GM18499 (cell line): ENCODE measurements around the gene HOXD3.

ENCODE experiments used
- ATAC-seq: cut with Tn5 transposase; IDR thresholded peaks from one replicate; pipeline ENCODE4 v1.9.1; 2021; ENCODE audit warnings: moderate number of reproducible peaks; ENCODE audit not compliant: insufficient read depth, unreplicated experiment

Gene HOXD3

DNA sequence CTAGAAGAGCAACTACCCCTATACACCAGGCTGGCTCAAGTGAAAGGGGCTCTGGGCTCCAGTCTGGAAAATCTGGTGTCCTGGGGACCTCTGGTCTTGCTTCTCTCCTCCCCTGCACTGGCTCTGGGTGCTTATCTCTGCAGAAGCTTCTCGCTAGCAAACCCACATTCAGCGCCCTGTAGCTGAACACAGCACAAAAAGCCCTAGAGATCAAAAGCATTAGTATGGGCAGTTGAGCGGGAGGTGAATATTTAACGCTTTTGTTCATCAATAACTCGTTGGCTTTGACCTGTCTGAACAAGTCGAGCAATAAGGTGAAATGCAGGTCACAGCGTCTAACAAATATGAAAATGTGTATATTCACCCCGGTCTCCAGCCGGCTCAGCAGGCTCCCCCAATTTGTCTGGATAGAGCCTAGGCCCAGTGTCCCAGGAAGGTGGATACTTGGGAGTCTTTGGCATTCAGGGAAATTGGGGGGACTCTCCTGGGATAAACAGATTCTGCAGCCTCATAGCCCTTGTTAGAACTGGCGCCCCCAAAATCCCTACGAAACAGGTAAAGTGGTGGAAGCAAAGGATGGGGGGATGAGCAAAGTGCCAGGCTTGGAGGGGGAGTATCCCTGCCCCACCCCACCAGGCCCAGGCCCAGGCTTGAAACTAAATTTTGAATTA, 8.2 kb upstream of the HOXD3 start:
- no peak for ATAC-seq

DNA sequence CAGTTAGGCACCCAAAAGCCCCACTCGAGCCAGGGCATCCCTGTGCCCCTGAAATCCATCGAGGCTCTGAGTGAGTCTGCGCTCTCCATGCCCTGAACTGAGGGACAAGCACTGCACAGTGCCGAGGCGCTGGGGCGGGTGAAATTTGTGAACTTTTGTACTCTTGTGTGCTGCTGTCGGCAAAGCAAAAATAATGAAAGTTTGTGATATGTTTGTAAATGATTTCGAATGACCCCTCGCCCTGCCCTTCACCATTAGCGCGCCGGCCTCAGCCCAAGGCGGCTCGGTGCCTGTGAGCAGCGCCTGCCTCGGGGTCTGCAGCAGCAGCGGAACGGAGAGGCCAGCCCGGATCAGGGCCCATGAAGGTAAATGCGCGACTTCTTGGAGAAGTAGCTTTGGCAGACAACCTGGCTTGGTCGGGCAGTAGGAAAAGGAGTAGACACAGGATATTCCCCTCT, 7.6 kb upstream of the HOXD3 start:
- no peak for ATAC-seq

DNA sequence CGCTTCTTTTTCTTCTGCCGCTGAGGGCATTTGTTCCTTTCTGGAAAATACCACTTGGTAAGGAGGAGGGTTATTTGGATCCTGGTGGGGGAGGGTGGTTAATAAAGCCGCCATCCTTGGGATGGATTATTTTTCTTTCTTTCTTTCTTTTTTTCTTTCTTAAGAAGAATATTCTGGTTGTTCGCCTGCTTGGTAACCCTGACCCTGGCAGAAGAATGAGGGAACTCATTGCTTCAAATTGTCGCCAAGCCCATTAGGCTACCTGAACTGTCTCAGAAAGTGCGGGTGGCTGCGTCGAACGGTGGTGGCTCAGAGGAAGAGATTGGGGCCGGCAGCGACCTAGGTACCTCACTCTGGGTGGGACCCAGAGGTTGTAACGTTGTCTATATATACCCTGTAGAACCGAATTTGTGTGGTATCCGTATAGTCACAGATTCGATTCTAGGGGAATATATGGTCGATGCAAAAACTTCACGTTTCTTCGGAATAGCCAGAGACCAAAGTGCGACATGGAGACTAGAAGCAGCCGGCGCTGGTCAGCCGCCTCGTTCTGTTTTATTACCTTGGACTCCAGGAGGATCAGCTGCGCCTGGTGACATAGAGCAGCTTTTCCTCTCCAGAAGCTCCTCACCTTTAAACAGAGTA, 7.0 kb upstream of the HOXD3 start:
- ATAC-seq, result no peak

DNA sequence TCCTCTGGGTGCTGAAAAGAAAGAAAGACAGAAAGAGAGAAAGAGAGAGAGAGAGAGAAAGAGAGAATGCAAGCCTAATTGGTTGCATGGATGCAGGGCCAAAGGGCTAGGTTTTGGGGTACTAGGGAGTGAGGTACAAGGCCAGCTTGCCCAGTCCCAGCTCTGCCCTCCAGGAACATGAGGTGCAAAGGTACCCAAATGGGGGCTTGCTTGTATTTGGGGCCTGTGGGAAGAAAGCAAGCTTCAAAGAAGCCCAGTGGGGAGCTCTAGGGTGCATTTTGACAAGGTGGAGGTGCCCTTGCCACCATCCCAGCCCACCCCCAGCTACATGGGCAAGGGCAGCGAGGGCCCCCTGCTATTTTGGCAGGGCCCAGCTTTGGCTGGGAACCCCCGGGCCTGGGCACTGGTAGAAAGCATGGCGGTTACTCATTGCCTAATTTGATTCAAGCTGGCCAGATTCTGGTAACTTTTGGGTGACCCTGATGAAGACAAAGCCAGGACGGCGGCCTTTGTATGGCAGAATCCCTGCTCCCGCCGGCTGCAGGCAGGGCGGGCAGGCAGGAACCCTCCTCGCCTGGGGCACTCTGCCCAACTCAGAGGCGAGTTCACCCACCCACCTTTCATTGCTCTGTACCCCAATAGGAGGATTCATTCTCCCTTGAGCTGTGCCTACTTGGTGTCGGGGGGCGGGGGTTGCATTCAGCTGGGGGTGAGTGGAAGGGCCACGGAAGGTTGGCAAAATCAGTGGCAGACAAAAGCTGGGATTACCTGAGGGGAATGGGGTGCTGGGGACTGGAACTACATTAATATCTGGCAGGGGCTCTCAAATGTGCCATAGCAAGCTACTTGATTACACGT, 6.3 kb upstream of the HOXD3 start:
- no peak for ATAC-seq

DNA sequence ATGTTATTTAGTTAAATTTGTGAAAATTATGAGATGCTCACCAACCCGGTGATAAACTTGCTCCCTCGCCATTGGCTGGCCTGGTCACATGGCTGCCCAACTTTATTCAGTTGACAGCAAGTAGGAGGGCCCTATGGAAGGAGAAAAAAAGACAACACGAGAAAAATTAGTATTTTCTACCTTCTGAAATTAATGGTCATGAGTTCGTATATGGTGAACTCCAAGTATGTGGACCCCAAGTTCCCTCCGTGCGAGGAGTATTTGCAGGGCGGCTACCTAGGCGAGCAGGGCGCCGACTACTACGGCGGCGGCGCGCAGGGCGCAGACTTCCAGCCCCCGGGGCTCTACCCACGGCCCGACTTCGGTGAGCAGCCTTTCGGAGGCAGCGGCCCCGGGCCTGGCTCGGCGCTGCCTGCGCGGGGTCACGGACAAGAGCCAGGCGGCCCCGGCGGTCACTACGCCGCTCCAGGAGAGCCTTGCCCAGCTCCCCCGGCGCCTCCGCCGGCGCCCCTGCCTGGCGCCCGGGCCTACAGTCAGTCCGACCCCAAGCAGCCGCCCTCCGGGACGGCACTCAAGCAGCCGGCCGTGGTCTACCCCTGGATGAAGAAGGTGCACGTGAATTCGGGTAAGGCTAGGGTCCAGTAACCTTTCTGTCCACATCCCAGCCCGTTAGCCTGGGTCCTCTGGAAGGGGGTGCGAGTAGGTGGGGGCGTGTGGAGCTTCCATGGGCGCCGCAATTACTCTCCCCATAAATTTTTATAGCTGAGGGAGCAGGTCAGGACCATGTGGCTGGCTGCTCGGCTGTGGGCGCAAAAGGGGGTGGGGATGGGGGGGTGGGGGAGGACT, 5.4 kb upstream of the HOXD3 start, which contains the start of gene HOXD4:
HOXD4 (plus strand) TSS at position 109 of the 846 bp plus-strand sequence; CDS start at position 193, 84 bp downstream.
- ATAC-seq, result no peak

DNA sequence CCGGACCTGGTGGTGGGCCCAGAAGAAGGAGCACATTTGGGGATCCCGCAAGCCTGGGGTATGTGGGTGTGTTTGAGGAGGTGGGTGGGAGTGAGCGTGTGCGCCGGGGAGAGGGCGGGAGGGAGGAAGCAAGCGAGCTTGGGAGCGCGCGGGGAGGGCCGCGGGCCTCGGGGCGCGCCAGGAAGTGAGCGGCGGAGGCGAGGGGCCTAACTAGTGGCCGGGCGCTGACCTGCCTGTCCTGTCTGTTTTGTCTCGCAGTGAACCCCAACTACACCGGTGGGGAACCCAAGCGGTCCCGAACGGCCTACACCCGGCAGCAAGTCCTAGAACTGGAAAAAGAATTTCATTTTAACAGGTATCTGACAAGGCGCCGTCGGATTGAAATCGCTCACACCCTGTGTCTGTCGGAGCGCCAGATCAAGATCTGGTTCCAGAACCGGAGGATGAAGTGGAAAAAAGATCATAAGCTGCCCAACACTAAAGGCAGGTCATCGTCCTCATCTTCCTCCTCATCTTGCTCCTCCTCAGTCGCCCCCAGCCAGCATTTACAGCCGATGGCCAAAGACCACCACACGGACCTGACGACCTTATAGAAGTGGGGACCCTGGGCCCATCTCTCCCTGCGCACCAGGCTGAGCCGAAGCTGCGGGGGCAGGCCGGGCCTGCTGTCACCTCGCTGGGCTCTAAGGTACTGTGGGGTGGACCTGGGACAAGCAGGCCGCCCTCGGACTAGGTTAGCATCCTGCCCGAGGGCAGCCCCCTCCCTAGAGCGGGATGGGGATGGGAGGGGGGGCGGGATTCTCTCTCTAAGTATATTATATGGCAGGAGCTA, 4.5 kb upstream of the HOXD3 start:
- no peak for ATAC-seq

DNA sequence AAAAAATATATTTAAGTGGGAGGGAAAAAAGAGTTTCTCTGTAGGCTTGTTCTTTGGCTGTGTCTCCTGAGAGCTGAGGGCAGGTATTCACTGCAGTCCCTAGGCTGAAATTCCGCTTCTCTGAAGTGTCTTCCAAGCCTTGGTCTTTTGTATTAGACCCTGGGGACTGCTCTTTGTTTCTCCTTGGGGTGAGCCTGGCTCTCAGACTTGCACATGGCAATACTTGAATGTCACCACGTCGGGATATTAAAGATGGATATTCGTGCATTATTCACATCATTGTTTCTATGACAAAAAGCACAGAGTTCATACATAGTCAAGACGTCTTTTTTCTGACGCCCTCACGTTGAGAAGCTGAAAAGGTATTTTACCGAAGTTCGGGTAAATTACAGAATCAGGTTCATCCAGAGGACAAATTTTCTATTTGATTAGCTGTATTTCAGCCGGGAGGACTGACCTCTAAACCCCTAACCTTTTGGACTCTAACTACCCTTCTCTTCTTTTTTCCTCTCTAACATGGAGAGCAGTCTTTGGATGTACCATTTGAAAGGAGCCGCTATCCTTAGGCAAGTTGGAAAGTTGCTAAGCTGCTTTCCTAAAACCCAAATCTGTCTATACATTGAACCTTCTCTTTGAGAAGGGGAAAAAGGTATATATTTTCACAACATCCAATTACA, 2.4 kb upstream of the HOXD3 start:
- ATAC-seq, result no peak

DNA sequence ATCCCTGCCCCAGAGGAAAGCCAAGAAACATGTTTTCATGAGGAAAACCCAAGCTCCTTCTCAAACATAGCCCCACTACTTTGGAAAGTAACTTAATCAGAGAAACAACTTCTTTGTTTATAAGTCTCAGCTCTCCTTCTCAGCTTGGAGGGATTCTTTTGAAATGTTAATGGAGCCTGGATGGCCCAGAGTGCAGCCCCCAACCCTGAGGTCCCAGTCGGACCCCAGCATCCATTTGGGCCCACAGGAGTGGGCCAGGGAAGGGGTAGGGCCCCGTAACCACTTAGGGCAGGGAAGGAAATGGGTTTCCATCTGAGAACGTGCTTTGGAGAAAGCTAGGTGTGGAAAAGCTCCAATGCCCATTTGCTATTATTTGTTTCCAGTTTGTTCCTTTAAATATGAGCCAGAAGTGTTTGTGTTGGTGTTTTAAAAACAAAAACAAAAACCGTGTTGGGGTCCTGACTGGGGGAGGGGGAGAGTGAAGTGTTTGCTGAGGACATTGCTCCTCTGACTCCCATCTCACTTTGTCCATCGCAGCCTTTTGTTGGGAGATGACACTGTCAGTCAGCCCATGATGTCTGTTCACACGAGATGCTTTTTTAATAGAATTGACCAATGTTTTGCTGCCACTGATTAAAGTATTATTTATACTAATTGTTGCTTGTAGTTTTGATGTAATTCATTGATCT, 1.6 kb upstream of the HOXD3 start:
- ATAC-seq, result no peak

DNA sequence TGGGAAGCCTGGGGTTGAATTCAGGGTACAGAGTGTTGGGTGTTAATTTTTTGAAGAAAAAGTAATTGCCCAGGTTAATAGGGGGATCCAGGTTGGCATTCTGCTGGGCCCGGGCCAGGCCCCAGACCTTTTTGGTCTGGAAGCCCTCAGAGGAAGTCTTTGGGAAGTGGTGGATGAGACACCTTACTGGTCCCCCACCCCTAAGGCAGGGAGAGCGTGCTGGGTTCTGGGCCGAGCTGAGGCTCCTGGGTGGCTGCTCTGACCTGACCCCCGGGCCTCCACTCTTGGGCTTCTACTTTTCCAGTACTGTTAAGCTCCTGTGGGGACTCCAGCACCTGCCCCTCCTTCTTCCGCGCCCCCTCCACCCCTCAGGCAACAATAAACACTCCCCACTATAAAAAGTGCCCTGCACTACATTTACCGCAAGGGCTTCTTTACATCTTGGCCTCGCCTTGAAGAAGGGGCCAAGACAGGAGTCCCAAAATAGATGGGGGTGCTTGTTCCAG, 753 bp upstream of the HOXD3 start:
- no peak for ATAC-seq

DNA sequence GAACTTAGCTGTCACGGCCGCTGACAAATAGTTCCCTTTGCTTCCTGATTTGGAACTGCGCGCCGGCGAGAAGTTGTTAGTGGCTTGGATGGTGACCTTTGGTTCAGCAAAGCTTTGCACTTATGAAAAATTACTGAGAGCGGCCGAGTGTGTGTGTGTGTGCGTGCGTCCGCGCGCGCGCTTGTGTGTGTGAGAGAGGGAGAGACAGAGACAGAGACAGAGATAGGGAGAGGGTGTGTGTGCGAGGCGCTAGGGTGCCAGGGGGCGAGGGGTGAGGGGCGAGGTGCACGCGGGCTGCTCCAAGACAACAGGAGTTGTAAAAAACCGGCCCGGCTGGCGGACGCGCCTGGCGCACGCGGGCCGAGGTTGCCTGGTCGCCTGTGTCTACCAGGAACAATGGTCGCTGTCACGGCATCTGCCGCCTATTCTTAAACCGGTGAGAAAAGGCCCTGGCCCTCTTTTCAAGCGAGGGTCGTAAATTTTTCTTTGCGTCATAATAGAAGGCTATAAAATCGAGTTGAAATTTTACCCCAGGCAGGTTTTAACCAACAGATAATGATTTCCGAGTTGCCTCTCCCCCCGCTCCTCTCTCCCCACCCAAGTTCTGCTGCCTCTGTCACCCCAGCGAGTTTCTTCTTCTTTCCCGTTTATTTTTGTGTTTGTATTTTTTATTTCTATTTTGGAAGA, 535 bp downstream of the HOXD3 start:
- no peak for ATAC-seq

DNA sequence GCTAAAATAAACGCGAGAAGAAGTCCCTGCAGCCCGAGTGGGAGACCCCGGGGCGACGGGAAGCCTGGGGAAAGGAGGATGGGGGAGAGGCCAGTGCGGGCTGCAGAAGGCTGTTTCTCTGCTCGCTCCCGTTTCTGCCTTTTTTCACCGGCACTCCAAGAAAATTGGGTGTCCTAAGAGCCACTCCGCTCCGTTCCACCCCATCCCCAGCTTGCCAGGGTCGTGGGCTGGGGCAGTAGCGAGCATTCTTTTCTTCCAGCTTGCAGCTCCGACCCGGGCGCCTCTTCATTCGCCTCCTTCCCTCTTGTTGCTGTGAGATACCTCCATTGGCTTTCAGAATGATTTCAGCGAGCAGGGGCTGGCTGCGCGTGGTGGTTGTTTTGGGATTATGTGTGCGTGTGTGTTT, 1.1 kb downstream of the HOXD3 start:
- no peak for ATAC-seq

DNA sequence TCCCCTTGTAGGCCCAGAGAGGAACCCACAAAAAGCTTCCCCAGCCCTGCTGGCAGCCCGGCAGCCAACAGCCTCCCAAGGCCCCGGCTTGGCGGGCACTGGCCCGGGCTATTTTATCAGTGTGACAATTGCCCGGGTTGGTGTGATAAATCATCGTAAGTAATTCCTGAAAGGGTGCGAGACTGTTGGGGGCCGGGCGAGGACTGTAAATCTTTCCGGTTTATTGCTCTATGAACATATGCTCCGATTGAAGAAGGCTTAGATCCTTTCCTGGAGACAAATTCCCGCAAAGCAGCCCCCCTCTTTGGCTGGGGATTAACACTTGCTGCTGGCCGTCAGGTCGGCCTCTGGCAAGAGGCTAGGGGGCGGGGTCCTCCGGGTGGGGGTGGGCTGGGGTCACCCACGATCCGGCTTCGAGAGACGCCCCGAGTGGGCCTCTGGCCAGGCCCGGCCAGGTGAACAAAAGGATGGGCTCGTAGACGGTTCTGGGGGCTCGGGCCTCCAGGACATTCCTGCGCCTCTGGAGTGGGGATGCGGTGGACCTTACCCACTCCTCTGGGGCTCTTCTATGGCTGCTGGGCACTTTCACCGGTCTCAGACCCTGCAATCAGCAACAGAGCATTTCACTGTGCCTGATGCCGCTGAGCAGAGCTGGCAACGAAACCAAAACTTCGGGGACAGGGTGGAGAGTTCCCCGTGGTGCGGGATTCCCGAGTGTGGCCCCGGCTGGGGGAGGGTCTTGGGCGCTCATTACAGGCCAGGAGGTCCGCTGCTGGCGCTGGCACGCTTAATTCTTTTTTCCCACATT, 2.0 kb downstream of the HOXD3 start:
- ATAC-seq, result no peak

DNA sequence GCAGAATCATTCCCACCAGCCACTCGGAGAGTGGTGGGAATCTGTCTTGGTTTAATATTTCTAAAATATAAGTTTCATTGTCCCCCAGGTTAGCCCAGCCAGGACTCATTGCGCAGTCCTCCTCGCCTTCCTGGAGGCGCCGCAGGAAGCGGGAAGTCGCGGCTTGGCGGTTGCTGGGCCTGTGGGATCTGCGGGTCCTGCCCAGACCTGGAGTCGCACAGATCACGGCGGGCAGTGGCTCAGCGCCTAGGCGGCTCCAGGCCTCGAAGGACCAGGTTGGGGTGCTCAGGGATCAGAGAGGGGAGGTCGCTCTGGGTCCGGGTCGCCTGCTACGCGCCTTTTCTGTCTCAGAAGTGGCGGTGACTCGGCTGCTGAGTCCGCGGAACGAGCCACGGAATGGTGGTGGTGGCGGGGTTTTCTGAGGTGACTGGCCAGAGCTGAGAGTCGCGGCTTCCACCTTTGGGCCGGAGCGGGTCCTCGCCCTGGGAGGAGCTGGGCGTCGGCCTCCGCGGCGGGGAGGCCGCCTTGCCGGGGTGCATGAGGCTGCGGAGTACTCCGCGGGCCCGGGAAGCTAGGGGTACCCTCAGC, 2.6 kb downstream of the HOXD3 start:
- ATAC-seq, result no peak

DNA sequence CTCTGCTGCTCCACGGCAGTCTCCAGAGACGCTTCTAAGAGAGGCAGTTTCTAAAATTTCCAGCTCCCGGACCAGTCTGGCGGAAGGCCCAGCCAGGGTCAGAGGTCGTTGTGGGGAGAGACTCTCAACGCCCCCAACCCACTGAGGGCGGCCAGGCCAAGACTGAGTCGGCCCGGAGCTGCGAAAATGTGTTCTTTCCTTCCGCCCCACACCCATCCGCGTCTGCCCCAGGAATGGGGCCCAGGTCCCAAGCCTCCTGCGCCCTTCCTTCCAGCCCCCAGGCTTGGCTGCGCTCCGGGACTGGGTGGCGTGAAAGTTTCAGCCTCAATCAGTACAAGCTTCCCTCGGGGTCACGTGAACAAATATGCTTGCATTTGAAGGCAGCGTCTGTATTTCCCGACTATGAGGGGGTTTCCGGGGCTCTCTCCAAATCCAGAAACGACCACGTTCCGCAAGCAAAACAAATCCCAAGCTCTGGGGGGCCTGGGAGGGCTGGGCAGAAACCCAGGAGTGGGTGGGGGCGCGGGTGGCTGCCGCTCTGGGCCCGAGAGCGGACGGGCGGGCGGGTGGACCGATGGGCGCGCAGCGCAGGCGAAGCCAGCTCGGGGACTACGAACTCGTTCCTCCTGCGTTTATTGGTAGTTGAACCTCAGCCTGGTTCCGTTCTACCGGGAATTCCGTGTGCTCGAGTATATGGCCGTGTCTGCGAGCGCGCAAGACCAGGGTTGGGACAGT, 3.3 kb downstream of the HOXD3 start:
- no peak for ATAC-seq

DNA sequence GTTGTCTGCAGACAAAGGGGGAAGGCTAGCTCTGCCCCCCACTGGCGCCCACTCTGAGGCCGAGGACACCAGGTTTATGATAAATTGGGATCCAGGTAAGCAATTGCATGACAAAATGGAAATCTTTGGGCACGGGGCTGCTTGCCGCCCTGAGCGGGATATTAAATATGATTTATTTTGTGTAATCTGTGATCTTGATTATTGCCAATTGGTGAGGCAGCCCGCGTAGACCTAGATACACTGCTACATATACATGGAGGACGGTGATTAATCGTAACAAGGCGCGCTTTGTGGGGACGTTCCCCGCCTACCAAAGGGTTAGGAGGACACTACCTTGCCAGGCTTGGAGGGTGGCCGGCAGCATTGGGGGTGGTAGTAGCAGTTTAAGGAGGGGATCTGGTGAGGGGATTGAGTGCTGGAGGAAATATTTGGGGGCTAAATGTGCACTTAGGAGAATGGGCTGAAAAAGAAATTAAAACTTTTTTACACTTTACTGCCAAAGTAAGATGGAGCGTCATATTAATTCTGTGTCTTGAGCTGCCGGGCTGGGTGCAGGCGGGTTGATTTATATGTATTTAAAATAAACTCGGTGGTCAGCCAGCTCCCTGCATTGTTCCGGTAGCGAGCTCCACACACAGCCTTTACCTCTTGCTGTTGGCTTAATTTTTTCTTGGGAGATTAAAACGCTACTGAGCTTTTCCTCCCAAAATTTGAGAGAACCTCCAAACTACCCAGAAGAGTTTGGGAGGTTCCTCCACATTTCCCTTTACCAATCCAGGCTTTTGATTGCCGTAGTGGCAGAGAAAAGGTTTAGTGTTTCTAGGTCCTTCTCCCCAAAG, 4.1 kb downstream of the HOXD3 start:
- ATAC-seq, result no peak
